Neural cell (in vitro differentiated cells): ENCODE results near the gene SETMAR. TPM values are rescaled to one million over a fixed set of nuclear protein-coding genes. Genes with fewer than 3 reads are reported as not detected.

Experiments
- H2AFZ ChIP-seq: fragments of 200-600, 300-800 bp; sonication (generic), shearing (Covaris generic); 2 replicates; pipeline ENCODE4 v1.6.0; 2014; ENCODE audit warnings: low read depth, mild to moderate bottlenecking, antibody characterized with exemption, low read length, moderate library complexity
- H3F3A ChIP-seq: fragments of 200-600 bp; shearing (Covaris generic); 2 replicates; pipeline ENCODE4 v1.6.1; 2016; ENCODE audit warnings: mild to moderate bottlenecking, moderate library complexity, mixed read lengths, antibody characterized with exemption, low read length; ENCODE audit not compliant: insufficient read depth, poor library complexity, severe bottlenecking
- H3K27ac ChIP-seq: fragments of 200-600, 300-800 bp; sonication (generic), shearing (Covaris generic); 2 replicates; pipeline ENCODE4 v1.5.1; 2014; ENCODE audit warnings: mild to moderate bottlenecking, low read length, moderate library complexity
- H3K27me3 ChIP-seq: fragments of 300-800, 200-600 bp; sonication (generic), shearing (Covaris generic); 2 replicates; pipeline ENCODE4 v1.6.0; 2014; ENCODE audit warnings: mild to moderate bottlenecking, low read depth, low read length, moderate library complexity; ENCODE audit not compliant: insufficient read depth
- H3K36me3 ChIP-seq: fragments of 300-800, 200-600 bp; sonication (generic), shearing (Covaris generic); 2 replicates; pipeline ENCODE4 v1.5.1; 2014; ENCODE audit warnings: mild to moderate bottlenecking, antibody characterized with exemption, low read length, moderate library complexity; ENCODE audit not compliant: insufficient read depth
- H3K4me2 ChIP-seq: fragments of 300-800, 200-600 bp; sonication (generic), shearing (Covaris generic); 2 replicates; pipeline ENCODE4 v1.6.0; 2014; ENCODE audit warnings: mild to moderate bottlenecking, low read length
- H3K4me3 ChIP-seq: fragments of 300-800, 200-600 bp; sonication (generic), shearing (Covaris generic); 2 replicates; pipeline ENCODE4 v1.5.1; 2014; ENCODE audit warnings: mild to moderate bottlenecking, low read length, moderate library complexity
- H3K79me2 ChIP-seq: fragments of 200-600 bp; shearing (Covaris generic); replicated peaks from 2 replicates; pipeline ENCODE4 v1.6.0; 2014; ENCODE audit warnings: mild to moderate bottlenecking, low read length, moderate library complexity; ENCODE audit not compliant: insufficient read depth
- H3K9ac ChIP-seq: fragments of 300-800, 200-600 bp; sonication (generic), shearing (Covaris generic); 2 replicates; pipeline ENCODE4 v1.6.1; 2016; ENCODE audit warnings: mild to moderate bottlenecking, low read length, mixed read lengths
- H3K9me2 ChIP-seq: fragments of 200-600 bp; shearing (Covaris generic); 2 replicates; pipeline ENCODE4 v1.6.1; 2016; ENCODE audit warnings: mild to moderate bottlenecking, low read length, mixed read lengths; ENCODE audit not compliant: insufficient read depth
- H3K9me3 ChIP-seq: fragments of 200-600, 300-800 bp; sonication (generic), shearing (Covaris generic); 2 replicates; pipeline ENCODE4 v1.6.1; 2016; ENCODE audit warnings: mild to moderate bottlenecking, mixed run types, low read length, moderate library complexity, mixed read lengths
- H4K20me1 ChIP-seq: fragments of 200-600 bp; shearing (Covaris generic); 2 replicates; pipeline ENCODE4 v1.6.1; 2016; ENCODE audit warnings: mild to moderate bottlenecking, mixed run types; ENCODE audit not compliant: insufficient read depth
- EP300 ChIP-seq: fragments of 450-650 bp; conservative IDR thresholded peaks from 2 replicates; pipeline ENCODE4 v1.6.1; 2014; ENCODE audit warnings: antibody characterized with exemption, mild to moderate bottlenecking, moderate library complexity; ENCODE audit not compliant: poor library complexity, severe bottlenecking
- EZH2 ChIP-seq: fragments of 200-600, 300-800 bp; shearing (Covaris generic), sonication (generic); IDR thresholded peaks from 2 replicates; pipeline ENCODE4 v1.6.1; 2014; ENCODE audit warnings: antibody characterized with exemption, low read length, borderline replicate concordance, mild to moderate bottlenecking; ENCODE audit not compliant: insufficient read depth, poor library complexity, severe bottlenecking
- MXI1 ChIP-seq: fragments of 450-650 bp; conservative IDR thresholded peaks from 2 replicates; pipeline ENCODE4 v1.6.1; 2014; ENCODE audit warnings: antibody characterized with exemption, mild to moderate bottlenecking; ENCODE audit not compliant: poor library complexity, severe bottlenecking
- POLR2AphosphoS5 ChIP-seq: IDR thresholded peaks from 2 replicates; pipeline ENCODE4 v1.6.1; 2012
- RAD21 ChIP-seq: fragments of 450-650 bp; conservative IDR thresholded peaks from 2 replicates; pipeline ENCODE4 v1.6.1; 2014; ENCODE audit warnings: antibody characterized with exemption, mild to moderate bottlenecking, moderate library complexity
- SMC3 ChIP-seq: fragments of 450-650 bp; conservative IDR thresholded peaks from 2 replicates; pipeline ENCODE4 v1.6.1; 2014; ENCODE audit warnings: antibody characterized with exemption, mild to moderate bottlenecking, moderate library complexity; ENCODE audit not compliant: poor library complexity
- TAF1 ChIP-seq: IDR thresholded peaks from 2 replicates; pipeline ENCODE4 v1.6.1; 2012; ENCODE audit warnings: low read depth
- polyA plus RNA-seq: library from polyadenylated mRNA; depleted of rRNA; stranded (reverse); fragments of >200 nt; gene quantifications from 2 replicates; pipeline ENCODE4 v1.2.3, GENCODE V29; 2014
- TF ChIP-seq, protein P1 (sequence below): IDR thresholded peaks from 2 replicates; pipeline ENCODE4 v1.6.1; 2012; ENCODE audit warnings: borderline replicate concordance
- TF ChIP-seq, protein P2 (sequence below): fragments of 450-650 bp; IDR thresholded peaks from 2 replicates; pipeline ENCODE4 v1.5.1; 2014; ENCODE audit warnings: antibody characterized with exemption, mild to moderate bottlenecking, moderate library complexity; ENCODE audit not compliant: poor library complexity, severe bottlenecking

SETMAR gene
- polyA plus RNA-seq, 1 donor from 2014 or later = 41.3 TPM

DNA sequence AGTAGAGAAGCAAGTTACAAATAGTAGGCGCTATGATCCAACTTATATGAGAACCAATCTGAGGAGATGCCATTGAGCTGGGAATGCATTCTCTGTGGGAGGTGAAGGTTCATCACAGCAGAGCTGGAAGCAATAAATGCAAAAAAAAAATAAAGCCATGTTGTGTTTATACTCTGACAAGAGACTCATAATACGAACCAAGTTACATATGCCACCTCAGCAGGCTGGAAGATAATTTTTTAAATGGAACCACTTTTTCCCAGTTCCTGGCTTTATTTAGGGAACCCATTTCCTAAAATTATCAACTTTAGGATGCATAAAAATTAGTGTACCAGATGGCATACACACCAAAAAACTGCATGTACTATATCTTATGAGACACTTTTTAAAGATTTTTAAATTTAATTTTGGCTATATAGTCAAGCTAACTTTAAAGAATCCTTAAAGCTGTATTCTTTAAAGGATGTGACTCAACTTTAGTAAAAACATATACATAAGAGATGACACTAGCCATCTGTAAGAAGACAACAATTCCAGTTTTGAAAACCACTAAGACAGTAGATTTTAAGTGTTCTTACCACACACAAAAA is 23.6 kb upstream of the SETMAR start:
- Histone ChIP-seq H3K27me3 (no peaks in the 10 kb centered on the region), H3K27ac (no peak overlapping the region), H3F3A (no peaks in the 10 kb centered on the region), H3K4me2 (no peak overlapping the region), H2AFZ (no peak overlapping the region), H3K9ac (no peak overlapping the region), H3K36me3 (no peaks in the 10 kb centered on the region), H3K79me2 (no peaks in the 10 kb centered on the region), H3K9me3 (no peaks in the 10 kb centered on the region), H3K4me3 (no peak overlapping the region), H4K20me1 (no peaks in the 10 kb centered on the region), H3K9me2 (no peaks in the 10 kb centered on the region)
- TF ChIP-seq EZH2 (no peak), SMC3 (no peak), EP300 (no peak), POLR2AphosphoS5 (no peak), MXI1 (no peak), TAF1 (no peak), RAD21 (no peak)
- TF ChIP-seq, protein P1, sequence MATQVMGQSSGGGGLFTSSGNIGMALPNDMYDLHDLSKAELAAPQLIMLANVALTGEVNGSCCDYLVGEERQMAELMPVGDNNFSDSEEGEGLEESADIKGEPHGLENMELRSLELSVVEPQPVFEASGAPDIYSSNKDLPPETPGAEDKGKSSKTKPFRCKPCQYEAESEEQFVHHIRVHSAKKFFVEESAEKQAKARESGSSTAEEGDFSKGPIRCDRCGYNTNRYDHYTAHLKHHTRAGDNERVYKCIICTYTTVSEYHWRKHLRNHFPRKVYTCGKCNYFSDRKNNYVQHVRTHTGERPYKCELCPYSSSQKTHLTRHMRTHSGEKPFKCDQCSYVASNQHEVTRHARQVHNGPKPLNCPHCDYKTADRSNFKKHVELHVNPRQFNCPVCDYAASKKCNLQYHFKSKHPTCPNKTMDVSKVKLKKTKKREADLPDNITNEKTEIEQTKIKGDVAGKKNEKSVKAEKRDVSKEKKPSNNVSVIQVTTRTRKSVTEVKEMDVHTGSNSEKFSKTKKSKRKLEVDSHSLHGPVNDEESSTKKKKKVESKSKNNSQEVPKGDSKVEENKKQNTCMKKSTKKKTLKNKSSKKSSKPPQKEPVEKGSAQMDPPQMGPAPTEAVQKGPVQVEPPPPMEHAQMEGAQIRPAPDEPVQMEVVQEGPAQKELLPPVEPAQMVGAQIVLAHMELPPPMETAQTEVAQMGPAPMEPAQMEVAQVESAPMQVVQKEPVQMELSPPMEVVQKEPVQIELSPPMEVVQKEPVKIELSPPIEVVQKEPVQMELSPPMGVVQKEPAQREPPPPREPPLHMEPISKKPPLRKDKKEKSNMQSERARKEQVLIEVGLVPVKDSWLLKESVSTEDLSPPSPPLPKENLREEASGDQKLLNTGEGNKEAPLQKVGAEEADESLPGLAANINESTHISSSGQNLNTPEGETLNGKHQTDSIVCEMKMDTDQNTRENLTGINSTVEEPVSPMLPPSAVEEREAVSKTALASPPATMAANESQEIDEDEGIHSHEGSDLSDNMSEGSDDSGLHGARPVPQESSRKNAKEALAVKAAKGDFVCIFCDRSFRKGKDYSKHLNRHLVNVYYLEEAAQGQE = no peak
- TF ChIP-seq, protein P2, sequence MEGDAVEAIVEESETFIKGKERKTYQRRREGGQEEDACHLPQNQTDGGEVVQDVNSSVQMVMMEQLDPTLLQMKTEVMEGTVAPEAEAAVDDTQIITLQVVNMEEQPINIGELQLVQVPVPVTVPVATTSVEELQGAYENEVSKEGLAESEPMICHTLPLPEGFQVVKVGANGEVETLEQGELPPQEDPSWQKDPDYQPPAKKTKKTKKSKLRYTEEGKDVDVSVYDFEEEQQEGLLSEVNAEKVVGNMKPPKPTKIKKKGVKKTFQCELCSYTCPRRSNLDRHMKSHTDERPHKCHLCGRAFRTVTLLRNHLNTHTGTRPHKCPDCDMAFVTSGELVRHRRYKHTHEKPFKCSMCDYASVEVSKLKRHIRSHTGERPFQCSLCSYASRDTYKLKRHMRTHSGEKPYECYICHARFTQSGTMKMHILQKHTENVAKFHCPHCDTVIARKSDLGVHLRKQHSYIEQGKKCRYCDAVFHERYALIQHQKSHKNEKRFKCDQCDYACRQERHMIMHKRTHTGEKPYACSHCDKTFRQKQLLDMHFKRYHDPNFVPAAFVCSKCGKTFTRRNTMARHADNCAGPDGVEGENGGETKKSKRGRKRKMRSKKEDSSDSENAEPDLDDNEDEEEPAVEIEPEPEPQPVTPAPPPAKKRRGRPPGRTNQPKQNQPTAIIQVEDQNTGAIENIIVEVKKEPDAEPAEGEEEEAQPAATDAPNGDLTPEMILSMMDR = no peak

DNA sequence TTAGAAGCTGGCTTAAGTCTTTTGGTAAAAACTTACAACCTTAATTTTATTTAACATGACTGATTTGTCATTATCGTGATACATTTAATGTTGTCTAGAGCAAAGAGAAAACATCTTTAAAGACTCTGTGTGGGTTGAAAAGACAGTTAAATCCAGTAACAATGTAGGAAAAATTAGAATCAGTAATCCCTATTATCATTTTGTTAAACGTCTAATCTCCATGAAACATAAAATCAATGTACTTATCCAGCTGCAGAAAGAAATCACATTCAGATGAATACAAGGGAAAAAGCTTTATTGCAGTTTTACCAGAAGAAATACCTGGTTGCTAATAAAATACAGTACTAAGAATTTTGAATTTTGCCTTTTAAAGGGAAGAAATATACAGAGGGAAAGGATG is 21.2 kb upstream of the SETMAR start:
- Histone ChIP-seq H3K9me3 (no peaks in the 10 kb centered on the region), H3K36me3 (no peaks in the 10 kb centered on the region), H3K4me3 (no peak overlapping the region), H4K20me1 (no peaks in the 10 kb centered on the region), H3K27me3 (no peaks in the 10 kb centered on the region), H3K79me2 (no peaks in the 10 kb centered on the region), H3K9ac (no peak overlapping the region), H2AFZ (no peak overlapping the region), H3F3A (no peaks in the 10 kb centered on the region), H3K9me2 (no peaks in the 10 kb centered on the region), H3K27ac (no peak overlapping the region), H3K4me2 (no peak overlapping the region)
- TF ChIP-seq RAD21 (no peak), POLR2AphosphoS5 (no peak), MXI1 (no peak), TAF1 (no peak), SMC3 (no peak), EP300 (no peak), EZH2 (no peak)
- TF ChIP-seq, protein P1 = no peak
- TF ChIP-seq, protein P2 = no peak
